ENCODE results near the gene REXO1.

GRCh38 chr19:1888385-1888784 is 40.1 kb upstream of the REXO1 start:
- no peak for TF ChIP-seq CREB1 (CRISPR knock-in tag; IDR thresholded peaks at IDR 0.05; ENCODE audit: low read depth)
- TF ChIP-seq POLR2AphosphoS5 (IDR thresholded peaks at IDR 0.05; ENCODE audit: low read depth) = no peak
- TF ChIP-seq, protein P1, sequence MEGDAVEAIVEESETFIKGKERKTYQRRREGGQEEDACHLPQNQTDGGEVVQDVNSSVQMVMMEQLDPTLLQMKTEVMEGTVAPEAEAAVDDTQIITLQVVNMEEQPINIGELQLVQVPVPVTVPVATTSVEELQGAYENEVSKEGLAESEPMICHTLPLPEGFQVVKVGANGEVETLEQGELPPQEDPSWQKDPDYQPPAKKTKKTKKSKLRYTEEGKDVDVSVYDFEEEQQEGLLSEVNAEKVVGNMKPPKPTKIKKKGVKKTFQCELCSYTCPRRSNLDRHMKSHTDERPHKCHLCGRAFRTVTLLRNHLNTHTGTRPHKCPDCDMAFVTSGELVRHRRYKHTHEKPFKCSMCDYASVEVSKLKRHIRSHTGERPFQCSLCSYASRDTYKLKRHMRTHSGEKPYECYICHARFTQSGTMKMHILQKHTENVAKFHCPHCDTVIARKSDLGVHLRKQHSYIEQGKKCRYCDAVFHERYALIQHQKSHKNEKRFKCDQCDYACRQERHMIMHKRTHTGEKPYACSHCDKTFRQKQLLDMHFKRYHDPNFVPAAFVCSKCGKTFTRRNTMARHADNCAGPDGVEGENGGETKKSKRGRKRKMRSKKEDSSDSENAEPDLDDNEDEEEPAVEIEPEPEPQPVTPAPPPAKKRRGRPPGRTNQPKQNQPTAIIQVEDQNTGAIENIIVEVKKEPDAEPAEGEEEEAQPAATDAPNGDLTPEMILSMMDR (conservative IDR thresholded peaks at IDR 0.05; ENCODE audit: low read depth in 2 of 2) = no peak
- TF ChIP-seq, protein P2, sequence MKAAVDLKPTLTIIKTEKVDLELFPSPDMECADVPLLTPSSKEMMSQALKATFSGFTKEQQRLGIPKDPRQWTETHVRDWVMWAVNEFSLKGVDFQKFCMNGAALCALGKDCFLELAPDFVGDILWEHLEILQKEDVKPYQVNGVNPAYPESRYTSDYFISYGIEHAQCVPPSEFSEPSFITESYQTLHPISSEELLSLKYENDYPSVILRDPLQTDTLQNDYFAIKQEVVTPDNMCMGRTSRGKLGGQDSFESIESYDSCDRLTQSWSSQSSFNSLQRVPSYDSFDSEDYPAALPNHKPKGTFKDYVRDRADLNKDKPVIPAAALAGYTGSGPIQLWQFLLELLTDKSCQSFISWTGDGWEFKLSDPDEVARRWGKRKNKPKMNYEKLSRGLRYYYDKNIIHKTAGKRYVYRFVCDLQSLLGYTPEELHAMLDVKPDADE (IDR thresholded peaks at IDR 0.05) = no peak
- no peak for TF ChIP-seq EZH2phosphoT487 (IDR thresholded peaks at IDR 0.05; ENCODE audit: unreplicated experiment)
- TF ChIP-seq EZH2 (IDR thresholded peaks at IDR 0.05; ENCODE audit: low read depth, unreplicated experiment) = no peak
- TF ChIP-seq, protein P3, sequence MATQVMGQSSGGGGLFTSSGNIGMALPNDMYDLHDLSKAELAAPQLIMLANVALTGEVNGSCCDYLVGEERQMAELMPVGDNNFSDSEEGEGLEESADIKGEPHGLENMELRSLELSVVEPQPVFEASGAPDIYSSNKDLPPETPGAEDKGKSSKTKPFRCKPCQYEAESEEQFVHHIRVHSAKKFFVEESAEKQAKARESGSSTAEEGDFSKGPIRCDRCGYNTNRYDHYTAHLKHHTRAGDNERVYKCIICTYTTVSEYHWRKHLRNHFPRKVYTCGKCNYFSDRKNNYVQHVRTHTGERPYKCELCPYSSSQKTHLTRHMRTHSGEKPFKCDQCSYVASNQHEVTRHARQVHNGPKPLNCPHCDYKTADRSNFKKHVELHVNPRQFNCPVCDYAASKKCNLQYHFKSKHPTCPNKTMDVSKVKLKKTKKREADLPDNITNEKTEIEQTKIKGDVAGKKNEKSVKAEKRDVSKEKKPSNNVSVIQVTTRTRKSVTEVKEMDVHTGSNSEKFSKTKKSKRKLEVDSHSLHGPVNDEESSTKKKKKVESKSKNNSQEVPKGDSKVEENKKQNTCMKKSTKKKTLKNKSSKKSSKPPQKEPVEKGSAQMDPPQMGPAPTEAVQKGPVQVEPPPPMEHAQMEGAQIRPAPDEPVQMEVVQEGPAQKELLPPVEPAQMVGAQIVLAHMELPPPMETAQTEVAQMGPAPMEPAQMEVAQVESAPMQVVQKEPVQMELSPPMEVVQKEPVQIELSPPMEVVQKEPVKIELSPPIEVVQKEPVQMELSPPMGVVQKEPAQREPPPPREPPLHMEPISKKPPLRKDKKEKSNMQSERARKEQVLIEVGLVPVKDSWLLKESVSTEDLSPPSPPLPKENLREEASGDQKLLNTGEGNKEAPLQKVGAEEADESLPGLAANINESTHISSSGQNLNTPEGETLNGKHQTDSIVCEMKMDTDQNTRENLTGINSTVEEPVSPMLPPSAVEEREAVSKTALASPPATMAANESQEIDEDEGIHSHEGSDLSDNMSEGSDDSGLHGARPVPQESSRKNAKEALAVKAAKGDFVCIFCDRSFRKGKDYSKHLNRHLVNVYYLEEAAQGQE (IDR thresholded peaks at IDR 0.05; ENCODE audit: unreplicated experiment) = no peak
- TF ChIP-seq JUNB (IDR thresholded peaks at IDR 0.05; ENCODE audit: unreplicated experiment) = no peak
- no peak for TF ChIP-seq ZNF114 (CRISPR knock-in tag; IDR thresholded peaks at IDR 0.05)
